CD4-positive, alpha-beta T cell treated with Interleukin-17A for 4 hours (primary cell): Measurements from ENCODE around the gene GABBR2.

Experiments used
- DNase-seq: peaks from one replicate; pipeline ENCODE4 v3.0.0-alpha.2; 2020; ENCODE audit warnings: mixed read lengths

GABBR2 gene

DNA sequence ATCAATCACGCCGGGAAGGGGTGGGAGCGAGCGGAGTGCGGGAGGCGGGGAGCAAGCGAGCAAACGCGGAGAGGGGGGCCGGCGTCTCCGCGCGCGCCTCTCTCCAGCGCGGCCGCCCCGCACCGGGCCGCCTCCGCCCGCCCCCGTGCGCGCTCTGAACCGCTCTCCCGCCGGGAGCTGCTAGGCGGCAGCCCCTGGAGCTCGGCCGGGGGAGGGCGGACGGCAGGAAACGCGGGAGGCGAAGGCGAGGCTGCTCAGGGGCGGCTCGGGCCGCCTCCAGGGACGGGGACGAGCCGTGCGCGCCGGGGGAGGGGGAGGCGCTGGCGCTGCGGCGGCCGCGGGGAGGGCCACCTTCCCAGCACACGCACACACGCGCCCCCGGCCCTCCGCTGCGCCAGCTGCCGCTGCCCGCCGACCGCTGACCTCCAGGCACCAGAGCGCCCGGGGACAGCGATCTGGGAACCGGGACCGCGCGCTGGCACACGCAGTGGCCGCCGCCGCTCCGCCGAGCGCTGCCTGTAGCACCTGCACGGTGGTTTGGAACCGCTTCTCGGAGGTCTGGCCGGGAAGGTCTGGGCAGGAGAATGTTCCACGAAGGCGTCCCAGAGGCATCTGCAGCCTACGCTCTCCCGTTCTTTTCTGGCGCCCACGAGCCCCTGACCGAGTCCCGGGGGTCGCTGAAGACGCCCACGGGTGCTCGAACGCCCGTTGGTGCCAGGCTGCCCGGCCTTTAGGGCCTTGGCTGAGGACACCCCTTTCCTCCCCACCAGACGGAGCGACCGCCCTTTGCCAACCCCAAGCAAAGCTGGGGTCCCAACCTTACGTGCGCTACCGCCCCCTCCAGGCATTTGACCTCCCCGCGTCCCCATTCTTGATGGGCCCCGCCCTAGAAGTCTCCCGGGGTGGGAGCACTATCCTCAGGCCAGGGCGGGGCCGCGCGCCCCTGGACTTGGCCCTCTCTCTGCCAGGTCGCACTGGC, at the start of gene GABBR2:
GABBR2 (minus strand) TSS at position 3 of the 979 bp plus-strand sequence. CDS start 198 bp downstream, outside the sequence.
- no peak for DNase-seq

DNA sequence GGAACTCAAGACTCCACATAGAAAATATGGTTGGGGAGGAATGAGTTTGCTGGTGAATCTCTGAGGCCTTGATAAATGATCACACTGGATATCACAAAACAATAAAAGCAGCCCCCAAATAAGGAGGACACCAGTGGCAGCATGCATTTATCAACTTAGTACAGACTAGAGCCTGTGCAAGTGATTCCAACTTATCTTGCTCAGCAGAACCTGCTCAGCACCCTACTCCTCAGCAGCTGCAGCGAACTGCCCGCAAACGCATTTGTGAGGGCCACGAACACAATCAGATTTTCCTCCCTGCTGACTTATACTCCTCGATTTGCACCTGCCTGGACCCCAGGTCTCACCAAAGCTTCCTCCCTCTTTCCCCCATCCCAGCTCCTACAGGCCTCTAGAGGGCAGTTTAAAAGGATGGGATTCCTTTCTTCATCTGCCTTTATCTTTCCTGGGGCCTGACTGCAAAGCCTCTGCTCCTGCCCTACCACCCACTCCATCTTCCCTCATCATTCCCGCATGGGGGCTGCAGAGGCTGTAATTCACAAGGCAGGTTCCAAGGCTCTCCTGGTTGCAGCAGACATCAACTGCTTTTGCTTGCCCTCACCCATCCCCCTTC, 46.4 kb upstream of the GABBR2 start:
- no peak for DNase-seq

DNA sequence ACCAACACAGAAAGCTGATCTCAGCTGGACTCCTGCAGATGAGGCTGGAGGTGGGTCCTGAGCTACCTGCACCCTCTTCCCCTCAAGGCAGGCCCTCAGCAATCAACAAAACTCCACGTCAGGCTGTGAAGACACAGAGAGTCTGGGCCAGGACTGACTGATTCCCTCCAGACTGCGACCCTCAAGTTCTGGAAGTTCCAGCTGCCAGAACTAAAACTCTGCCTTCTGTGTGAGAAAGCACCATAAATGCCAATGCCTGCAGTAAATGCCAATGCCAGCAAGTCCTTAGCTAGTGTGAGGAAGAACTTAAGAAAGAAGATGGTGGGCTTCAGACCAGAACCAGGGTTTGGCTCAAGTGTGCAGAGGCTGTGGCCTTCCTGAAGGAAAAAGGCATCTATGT, 42.5 kb upstream of the GABBR2 start:
- no peak for DNase-seq

DNA sequence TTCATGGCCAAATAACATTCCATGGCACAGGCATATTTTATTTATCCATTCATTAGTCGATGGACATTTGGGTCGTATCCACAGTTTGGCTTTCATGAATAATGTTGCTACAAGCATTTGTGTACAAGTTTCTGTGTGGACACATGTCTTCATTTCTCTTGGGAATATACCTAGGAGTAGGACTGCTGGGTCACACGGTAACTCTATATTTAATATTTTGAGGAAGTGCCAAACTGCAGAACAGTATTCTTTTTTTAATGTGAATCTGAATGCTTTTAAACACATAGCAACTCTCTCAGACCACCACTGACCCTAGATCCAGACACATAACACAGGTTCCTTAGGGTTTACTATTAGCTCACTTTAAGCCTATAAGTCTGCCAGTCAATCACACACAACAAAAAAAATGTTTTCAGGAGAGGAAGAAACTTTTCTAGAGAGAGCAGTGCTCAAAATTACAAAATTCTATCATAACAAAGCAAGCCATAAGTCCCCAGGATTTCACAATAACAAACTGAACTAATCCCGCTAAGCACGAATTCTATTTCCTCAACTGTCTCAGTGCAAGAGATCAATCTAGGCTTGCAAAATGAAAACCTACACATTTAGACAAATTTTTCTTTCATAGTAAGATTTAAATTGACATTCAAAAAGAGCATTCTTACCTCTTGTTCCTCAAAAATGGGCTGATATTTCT, 41.8 kb upstream of the GABBR2 start:
- DNase-seq = no peak

DNA sequence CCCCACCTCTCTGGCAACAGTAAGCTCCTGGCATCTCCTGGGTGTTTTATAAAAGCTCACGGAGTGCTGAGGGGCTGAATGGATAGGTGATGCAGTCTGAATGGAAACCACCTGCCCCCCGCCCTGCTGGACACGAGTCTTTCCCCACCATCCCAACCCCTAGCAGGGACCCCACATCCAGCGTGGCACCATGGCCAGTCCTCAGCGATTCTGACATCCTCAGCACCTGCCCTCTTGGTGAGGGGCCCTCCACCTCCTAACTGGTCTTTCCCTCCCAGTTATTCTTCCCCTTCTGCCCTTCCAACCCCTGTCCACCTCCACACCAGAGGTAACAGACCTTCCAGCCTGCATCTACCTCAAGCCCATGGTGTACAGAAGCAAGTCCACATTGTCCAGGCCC, 38.7 kb upstream of the GABBR2 start:
- no peak for DNase-seq

DNA sequence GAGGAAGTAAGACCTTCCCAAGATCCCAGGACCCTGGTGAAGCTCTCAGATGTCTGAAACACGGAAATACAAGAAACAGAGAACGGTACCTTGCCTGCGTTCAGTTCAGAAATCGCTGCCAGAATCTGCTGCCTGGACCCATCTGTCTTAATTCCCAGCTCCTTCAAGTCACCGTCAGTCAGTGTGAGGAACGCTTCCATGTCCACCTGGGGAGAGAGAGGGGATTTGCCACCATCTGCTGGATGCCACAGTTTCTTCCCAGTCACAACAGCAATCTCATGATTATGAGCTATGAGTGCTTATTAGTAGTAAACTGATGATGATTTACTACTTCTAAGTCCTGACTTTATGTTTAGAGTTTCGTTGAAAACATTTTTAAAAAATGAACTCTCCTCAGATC, 36.7 kb upstream of the GABBR2 start:
- no peak for DNase-seq

DNA sequence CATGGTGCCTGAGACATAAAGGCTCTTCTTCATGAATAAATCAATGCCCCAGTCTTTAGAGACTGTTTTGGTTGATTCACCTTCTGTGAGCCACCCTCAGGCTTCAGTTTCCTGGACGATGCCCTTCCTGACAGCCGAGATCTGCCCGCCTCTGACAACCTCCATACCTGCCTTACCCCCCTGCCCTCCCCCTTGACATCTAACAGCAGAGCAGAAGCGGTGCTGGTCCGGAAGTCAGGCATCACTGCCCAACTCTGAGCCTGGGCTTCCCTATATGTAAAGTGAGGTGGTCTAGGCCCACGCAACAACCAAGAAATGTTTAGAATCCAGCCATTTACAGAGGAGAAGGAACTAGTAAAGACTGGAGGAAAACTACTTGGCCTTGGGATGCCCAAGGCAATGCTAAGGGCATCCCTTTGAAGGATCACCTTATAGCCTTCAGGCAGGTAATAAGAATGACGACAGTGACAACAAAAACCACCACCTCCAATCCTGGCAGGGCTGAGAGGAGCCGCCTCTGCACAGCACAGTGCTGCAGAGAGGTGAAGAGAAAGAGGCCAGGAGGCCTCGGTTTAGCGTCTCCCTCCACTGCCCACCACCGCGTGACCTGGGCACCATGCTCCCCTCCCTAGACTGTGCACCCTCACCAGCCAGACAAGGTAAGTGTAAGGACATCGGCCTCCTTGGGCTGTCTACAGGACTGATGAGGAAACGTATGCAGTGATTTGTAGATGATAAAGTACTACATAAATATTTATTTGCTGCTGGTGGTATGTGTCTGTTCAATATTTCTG, 35.3 kb upstream of the GABBR2 start:
- DNase-seq = no peak

DNA sequence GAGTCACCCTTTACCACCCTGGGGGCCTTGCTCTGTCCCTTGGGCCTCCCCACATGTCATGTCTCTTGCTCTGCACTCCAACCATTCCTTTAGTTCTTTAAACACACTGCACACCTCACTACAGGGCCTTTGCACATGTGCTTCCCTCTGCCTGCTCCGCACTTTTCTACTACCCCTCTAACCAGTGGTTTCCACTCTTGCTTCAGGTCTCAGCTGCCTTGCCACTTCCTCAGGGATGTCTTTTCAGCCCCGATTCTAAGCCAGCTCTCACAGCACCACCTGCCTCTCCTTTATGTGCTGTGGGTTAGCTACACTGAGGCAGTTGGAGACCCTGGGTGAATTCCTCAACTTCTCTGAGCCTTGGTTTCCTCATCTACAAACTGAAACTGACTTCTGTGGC, 34.6 kb upstream of the GABBR2 start:
- DNase-seq = no peak

DNA sequence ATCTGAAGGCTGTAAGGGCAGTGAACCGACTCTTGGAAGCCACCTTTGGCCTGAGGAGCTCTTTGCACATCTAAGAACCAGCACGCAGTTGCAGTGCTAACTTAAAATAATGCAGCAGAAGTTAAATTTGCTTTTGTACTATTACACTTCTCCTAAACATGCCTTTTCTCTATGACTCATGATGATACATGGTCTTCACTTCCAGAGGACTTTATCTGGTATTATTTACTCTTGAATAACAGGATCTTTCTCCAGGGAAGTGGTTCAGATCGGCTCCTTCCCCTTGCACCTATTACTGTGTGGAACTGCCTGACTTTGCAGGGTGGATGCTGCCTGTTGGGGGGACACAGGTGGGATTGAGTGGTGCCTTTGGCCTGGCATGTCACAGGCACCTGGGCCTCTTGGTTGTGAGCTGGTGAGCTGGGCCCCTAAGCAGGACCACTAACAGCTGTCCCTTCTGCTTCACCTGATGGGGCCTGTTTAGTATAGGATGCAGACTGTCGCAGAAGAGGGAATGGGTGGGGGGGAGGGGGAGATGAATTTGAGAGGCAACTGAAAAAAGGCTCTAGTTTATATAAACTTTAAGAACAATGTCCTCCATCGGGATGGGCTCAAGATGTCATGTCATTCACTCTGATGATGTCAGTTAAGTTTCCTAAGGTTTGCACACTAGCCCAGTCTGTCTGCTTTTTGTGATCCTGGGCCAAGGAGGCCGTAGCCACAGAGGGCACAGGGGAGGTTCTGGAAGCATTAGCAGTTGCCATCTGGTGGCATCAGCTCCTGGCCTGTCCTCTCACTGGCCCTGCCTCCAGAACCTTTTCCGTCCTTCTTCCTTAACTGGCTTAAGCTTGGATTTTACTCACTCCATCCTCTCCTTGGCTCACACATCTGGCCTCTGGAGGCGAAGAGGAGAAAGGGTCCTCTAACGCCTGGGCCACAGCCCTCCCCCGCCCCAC, 33.9 kb upstream of the GABBR2 start:
- no peak for DNase-seq

DNA sequence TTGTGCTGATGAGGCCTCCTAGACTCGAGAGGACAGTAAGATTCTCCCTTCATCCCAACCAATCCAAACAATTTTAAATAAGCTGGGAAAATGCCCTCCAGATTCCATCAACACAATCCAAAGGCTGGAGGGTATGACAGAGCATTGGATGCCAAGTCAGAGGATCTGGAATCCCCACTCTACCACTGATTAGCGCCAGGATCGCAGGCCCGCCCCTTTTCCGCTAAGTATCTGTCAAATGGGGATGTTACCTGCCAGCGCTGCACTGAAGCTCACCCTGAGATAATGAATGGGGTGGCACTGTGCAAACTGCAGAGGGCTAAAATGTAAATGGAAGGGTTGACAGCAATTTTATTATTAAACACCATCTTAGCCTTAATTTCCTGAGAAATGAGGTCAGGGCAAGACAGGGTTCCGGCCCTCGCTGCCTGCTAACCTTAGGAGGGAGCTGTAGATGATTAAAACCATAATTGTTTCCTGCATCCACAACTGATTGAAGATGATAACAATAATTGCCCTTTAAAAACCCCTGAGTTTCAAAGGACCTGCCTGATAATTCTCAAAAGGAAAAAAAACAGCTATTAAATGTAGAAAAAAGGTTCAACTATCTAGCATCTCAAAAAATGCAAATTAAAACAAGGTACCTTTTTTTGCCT, 31.6 kb upstream of the GABBR2 start:
- DNase-seq = no peak

DNA sequence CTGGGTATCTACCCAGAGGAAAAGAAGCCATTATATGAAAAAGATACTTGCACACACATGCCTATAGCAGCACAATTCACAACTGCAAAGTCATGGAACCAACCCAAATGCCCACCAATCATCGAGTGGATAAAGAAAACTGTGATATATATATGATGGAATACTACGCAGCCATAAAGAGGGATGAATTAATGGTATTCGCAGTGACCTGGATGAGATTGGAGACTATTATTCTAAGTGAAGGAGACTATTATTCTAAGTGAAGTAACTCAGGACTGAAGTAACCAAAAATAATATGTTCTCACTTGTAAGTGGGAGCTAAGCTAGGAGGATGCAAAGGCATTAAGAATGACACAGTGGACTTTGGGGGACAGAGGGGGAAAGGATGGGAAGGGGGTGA, 30.0 kb upstream of the GABBR2 start:
- no peak for DNase-seq

DNA sequence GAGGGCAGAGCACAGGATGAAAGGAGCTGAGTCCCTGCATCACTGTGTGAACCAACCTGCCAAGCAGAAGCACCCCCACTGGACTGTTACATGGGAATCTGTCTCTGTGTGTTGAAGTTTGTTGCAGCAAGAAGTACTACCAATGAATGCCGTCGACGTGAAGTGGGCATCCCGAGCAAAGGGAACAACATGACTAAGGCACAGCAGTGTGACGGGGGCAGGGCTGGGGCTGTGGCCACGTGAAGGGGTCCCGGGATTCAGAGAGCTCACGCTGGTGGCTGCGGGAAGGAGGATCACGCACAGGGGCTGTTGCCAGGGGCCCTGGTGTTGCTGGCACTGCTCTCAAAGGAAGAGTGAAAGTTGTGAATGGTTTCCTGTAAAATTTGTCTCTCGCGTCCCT, 27.5 kb upstream of the GABBR2 start:
- no peak for DNase-seq

DNA sequence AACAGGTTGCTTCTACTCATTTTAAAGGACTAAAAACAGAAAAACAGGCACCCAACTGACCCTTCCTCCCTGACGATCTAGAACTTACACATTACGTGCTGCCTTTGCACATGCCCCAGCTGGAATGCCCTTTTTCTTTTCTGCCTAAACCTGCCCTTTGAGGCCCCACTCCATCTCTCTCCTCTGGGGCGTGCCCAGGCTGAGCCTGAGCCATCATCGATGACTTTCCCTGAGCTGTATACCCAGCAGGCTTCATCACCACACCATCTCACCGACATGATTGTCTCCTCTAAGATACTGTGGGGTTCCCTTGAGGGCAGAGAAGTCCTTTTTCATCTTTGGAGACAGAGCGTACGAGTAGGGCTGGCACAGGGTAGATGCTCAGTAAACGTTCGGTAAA, 24.1 kb upstream of the GABBR2 start:
- DNase-seq = no peak

DNA sequence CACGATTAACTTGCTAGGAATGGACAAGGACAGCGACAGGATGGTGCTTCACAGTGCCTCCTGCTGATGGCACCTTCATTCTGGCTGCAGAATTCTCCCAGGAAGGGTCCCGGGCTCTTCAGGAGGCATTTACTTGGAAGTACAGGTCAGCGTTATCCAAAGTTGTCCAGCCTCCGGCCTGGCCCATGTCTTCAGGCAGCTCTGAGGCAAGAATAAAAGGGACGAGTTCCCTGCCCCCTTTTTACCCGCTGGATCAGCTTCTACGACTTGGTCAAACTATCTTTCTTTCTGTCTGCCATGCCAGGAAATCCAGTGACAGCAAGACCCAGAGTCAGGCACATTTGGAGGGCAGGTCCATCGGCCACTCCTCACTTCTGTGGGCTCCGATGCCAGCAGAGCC, 23.4 kb upstream of the GABBR2 start:
- DNase-seq = no peak

DNA sequence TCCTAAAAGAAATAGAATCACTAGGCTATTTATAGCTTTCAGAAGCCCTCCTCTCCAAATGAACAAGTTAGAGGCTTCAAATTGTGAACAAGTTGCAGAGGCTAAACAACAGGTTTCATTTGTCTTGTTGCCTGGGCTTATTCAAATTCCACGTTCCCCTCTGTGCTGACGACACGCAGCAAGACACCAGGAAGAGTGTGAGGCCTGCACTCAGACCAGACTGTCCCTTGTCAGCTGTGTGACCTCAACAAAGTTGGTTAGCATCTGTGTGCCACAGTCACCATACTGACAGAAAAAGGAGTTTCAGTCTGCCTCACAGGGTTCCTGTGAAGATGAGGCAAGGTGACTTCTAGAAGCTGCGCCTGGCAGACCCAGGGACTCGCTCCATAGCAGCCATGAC, 22.1 kb upstream of the GABBR2 start:
- no peak for DNase-seq

DNA sequence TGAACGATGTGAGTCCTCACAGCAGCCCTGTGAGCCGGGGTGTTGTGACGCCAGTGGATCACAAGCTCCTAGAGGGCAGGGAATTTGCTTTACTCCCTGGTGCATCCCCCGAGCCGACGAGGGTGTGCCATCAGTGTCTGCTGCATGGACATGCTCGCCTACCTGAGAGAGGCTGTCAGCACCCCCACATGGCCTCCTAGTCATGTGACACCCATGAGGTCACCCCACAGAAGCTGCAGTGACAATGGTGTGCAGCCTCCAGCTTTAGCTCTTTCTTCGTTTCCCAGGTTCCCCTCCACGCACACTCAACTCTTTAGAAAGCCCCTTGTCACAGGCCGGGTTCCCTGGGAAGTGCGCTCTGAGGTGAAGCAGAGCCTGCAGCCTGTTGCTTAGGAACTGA, 19.8 kb upstream of the GABBR2 start:
- DNase-seq = no peak

DNA sequence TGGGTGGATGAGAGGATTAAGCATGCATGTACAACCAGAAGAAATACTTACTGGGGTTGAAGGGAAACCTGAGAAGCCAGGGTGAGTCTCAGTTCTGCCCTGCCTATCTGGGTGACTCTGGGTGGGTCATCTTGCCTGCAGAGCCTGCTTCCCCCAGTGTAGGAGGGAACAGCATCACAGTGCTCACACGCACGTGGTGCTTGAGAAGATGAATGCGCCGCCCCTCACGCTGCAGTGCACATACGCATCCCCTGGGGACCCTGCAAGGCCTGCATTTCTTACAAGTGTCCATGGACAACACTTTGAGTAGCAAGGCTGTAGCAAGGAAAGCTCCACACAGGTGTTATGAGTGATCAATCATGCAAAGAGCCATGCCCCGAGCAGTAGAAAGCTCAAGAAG, 18.7 kb upstream of the GABBR2 start:
- DNase-seq = no peak

DNA sequence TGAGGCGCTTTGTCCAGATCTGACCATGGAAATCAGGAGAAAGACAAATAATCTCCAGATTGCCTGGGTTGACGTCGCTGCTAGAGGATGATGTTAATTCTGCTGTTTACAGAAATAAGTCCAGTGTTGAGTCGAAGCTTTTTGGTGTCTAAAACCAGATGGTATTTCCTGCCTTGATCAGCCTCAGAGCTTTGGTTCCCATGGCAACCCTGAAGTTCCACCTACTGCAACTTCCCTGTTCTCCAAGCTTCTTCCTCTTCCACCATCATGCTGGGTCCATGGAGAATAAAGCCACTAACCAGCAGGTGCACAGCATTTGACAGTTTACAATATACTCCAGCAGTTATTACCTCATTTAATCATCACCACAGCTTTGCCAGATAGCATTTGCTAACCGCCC, 18.0 kb upstream of the GABBR2 start:
- no peak for DNase-seq

DNA sequence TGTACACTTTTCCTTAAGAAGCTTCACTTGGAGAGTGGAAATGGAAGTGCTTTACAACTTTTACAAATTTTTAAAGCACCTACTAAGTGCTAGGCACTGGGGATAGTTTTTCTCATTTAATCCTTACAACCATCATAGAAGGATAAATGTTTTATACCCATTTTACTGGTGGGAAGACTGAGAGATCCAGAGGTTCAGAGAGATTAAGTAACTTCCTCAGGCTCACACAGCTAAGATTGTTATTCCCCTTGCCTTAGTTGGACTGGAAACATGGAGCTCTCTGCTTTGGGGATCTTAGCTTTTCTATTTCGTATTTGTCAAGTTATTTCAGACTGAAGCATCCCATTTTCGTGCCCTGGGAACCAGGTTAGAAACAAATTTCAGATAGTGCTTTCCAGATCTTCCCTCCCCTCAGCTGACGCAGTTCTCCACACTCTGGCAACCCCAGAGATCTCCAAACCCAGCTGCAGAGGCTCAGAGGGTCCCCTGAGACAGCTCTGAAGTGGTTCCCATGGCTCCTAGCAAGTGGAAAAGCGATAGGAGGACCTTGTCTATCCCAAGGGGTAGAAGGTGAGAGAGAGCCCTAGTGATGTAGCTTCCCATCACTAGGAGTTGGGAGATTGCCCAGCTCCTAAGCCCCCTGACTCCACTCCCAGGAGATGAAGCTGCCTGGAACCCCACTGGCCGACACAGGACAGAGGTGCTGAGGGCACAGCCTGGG, 16.2 kb upstream of the GABBR2 start:
- no peak for DNase-seq

DNA sequence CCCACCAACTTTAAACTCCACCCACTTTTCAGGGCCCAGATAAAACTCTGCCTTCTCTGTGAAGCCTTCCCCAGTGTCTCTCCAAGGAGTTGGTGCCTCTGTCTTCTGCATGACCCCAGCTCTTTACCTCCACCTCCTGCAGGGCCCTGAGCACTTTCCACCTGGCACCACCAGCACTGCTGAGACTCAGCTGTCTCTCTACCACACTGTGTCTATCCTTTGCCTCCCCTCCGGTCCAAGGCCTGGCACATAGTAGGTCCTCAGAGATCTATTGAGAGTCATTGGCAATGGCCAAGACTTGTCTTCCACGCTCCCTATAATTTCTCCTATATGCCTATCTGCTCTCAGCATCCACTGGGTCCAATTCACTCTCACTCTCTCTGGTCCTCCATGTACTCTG, 12.9 kb upstream of the GABBR2 start:
- no peak for DNase-seq

DNA sequence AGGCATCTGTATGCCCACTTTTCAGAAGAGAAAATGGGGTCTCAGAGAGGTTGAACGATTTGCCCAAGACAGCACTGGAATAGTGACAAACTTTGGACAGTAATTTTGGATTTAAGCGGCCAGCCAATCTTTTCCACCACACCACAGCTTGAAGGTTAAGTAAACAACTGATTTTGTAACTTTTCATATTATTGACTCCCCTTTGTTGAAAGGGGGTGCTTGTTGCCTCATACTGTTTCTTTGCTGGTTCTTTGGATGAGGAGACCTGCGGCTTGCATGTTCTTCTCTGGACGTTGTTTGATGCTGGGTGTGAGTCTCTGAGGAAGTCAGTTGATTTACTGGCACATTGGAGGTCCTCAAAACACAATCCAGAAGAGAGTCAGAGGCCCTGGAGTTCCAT, 11.7 kb upstream of the GABBR2 start:
- DNase-seq = no peak
